Natural killer cell (primary cell): ENCODE measurements around the gene ARAP3. TPM values are rescaled to one million over a fixed set of nuclear protein-coding genes. Genes with fewer than 3 reads are reported as not detected.
A peak's percentile ranks its signal among the peaks of the same experiment; 100 is the strongest.

Source experiments
- ATAC-seq, 3 donors: fragments of 150-1000 bp in 2 of 3; fragments of 200-7000 bp in 1 of 3; cut with Tn5 transposase; 1 replicate in 1 of 3; 2 replicates in 2 of 3; pipeline ENCODE4 v1.10.0; 2021; ENCODE audit warnings: mild to moderate bottlenecking in 2 of 3, moderate library complexity in 2 of 3
- DNase-seq, 2 donors: peaks; one replicate each; pipeline versions ENCODE4 v3.0.0 to v3.0.0-alpha.2; 2013 to 2021; ENCODE audit warnings: mixed read lengths in 1 of 2
- H3K27ac ChIP-seq: one replicate; pipeline ENCODE4 v1.5.1; 2013; ENCODE audit warnings: mild to moderate bottlenecking, low read length
- H3K27me3 ChIP-seq: one replicate; pipeline ENCODE4 v1.6.1; 2013; ENCODE audit warnings: low read length; ENCODE audit not compliant: control insufficient read depth, insufficient read depth
- H3K36me3 ChIP-seq: one replicate; pipeline ENCODE4 v1.6.1; 2013; ENCODE audit warnings: low read length; ENCODE audit not compliant: control insufficient read depth, insufficient read depth
- H3K4me1 ChIP-seq: one replicate; pipeline ENCODE4 v1.6.1; 2013; ENCODE audit warnings: low read length; ENCODE audit not compliant: control insufficient read depth, insufficient read depth
- H3K4me3 ChIP-seq: one replicate; pipeline ENCODE4 v1.5.1; 2013; ENCODE audit warnings: low read length
- H3K9me3 ChIP-seq: one replicate; pipeline ENCODE4 v1.6.1; 2013; ENCODE audit warnings: low read length; ENCODE audit not compliant: control insufficient read depth, insufficient read depth
- H3K27ac Mint-ChIP-seq, 2 donors: one replicate each; pipeline ENCODE4 v1.8.0; 2022; ENCODE audit warnings: mild to moderate bottlenecking in 2 of 2, mixed read lengths in 2 of 2, moderate library complexity in 1 of 2
- H3K27me3 Mint-ChIP-seq, 2 donors: one replicate each; pipeline ENCODE4 v1.8.0; 2022; ENCODE audit warnings: low read depth in 2 of 2, mixed read lengths in 2 of 2
- H3K36me3 Mint-ChIP-seq: one replicate; pipeline ENCODE4 v1.8.0; 2022; ENCODE audit warnings: mixed read lengths
- H3K4me1 Mint-ChIP-seq, 2 donors: one replicate each; pipeline ENCODE4 v1.8.0; 2022; ENCODE audit warnings: mixed read lengths in 2 of 2
- H3K4me3 Mint-ChIP-seq: one replicate; pipeline ENCODE4 v1.8.0; 2022; ENCODE audit warnings: mild to moderate bottlenecking, moderate library complexity, mixed read lengths
- H3K9me3 Mint-ChIP-seq, 2 donors: one replicate each; pipeline ENCODE4 v1.8.0; 2022; ENCODE audit warnings: mixed read lengths in 2 of 2
- WGBS: methylation state at CpG from one replicate; pipeline ENCODE4 v1.1.7; 2013; ENCODE audit warnings: missing lambda C conversion rate; ENCODE audit not compliant: insufficient coverage; 5-methylcytosine and 5-hydroxymethylcytosine counted together
- intact Hi-C: fragments of 100-400 bp; cut with micrococcal nuclease; formaldehyde crosslinking; loops from one replicate; pipeline ENCODE4 v1.14.2; 2022
- total RNA-seq, 4 donors: library from RNA; stranded (reverse); fragments of 120-200 nt in 1 of 4; gene quantifications; one replicate each; pipeline versions ENCODE4 v1.2.3 to v1.2.4, GENCODE V29; 2013 to 2022
- TF ChIP-seq, protein P1 (sequence below): fragments of 200-600 bp; IDR thresholded peaks from one replicate; pipeline ENCODE4 v1.8.0; 2022; ENCODE audit warnings: antibody characterized with exemption

ARAP3 gene
- total RNA-seq, 3 donors from 2014 or later (not counting 1 experiment from before 2014, with no cell fraction given) = 13.9 to 25.2 (median 19.6) TPM

DNA sequence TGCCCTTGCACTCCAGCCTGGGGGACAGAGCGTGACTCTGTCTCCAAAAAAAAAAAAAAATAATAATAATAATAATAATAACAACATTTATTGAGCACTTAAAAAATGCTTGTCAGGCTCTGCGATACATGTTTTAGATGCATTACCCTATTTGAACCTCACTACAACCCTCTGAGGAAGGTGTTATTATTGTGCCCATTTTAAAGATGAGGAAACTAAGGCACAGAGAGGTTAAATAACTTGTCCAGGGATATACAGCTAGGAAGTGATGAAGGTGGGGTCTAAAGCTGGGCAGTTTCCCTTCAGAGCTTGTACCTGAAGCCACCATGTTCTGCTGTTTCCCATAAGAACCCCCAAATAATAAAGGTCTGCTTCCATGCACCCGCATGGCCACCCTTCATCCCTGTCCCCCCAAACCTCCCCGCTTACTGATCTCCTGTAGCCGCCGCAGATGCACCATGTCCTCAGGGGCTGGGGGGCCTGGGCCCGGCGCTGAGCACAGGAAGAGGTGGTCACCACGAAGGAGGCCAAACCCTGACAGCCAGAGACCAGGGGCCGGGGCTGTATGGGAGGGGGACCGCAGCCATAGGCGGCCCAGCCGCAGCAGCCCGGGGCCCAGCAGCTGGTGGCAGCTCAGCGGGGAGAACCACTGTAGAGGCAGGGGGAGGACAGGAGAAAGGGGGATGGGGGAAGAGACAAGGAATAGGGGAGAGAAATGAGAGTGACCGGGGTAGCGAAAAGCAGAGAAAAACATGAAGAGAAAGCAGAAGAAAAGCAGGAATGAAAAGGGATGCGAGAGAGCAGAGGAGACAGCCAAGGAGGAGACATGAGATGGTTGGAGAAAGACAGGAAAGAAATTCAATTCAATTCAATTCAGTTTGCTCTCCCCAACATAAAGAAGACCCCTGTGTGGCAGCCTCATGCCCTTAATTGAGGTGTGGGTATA, 15.8 kb downstream of the ARAP3 start:
- WGBS = 84% methylated on average over 16 of the region's 18 CpGs
- no peaks in the 10 kb centered on the region for H3K36me3 Mint-ChIP-seq
- no peak overlapping the region for H3K27ac ChIP-seq
- H3K27ac Mint-ChIP-seq = no peak overlapping the region
- ATAC-seq = no peak
- no peaks in the 10 kb centered on the region for H3K27me3 Mint-ChIP-seq
- DNase-seq = no peak
- peaks cover 4% of the 10 kb centered on the region for H3K36me3 ChIP-seq
- TF ChIP-seq, protein P1, sequence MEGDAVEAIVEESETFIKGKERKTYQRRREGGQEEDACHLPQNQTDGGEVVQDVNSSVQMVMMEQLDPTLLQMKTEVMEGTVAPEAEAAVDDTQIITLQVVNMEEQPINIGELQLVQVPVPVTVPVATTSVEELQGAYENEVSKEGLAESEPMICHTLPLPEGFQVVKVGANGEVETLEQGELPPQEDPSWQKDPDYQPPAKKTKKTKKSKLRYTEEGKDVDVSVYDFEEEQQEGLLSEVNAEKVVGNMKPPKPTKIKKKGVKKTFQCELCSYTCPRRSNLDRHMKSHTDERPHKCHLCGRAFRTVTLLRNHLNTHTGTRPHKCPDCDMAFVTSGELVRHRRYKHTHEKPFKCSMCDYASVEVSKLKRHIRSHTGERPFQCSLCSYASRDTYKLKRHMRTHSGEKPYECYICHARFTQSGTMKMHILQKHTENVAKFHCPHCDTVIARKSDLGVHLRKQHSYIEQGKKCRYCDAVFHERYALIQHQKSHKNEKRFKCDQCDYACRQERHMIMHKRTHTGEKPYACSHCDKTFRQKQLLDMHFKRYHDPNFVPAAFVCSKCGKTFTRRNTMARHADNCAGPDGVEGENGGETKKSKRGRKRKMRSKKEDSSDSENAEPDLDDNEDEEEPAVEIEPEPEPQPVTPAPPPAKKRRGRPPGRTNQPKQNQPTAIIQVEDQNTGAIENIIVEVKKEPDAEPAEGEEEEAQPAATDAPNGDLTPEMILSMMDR = no peak
- peaks cover 3% of the 10 kb centered on the region for H3K4me1 ChIP-seq
- H3K4me1 Mint-ChIP-seq = peaks cover 4 to 5% of the 10 kb centered on the region in 2 donors
- no peaks in the 10 kb centered on the region for H3K9me3 ChIP-seq
- H3K9me3 Mint-ChIP-seq = no peaks in the 10 kb centered on the region
- intact Hi-C loops = loop anchor here (10.0 kb wide), 1 partner anchor 479 kb away; no protein-coding TSS in a partner anchor
- H3K27me3 ChIP-seq = no peaks in the 10 kb centered on the region
- H3K4me3 ChIP-seq = no peak overlapping the region
- H3K4me3 Mint-ChIP-seq = no peak overlapping the region

DNA sequence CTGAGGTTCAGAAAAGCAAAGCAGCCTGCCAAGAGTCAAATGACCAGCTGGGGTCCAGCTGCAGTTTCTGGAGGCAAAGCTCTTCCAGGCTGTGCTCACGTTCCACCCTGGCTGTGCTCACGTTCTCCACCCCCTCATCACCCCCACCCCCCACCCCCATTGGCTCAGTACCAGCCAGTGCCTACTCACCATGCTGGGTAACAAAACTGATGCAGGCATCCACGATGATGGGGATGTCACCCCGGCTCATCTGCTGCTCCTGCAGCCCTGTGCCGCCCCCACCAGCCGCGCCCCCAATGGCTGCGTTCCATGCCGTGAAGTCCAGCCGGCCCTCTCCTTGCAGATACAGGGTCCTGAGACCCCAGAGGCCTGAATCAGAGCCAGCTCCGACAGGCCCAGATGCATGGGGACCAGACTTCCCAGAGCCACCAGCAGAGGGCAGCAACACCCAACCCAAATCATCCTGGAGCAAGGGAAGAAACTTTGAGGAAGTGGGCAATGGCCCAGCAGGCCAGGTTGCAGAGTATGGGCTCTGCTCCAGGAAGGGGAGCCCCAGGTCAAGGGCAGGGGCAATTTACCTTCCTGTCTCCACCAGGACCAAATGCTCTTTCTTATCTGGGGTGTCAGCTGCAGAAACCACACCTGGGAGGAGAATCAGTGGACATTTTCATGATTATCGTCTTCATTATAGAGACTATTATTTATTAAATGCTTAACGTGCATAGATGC, 17.1 kb downstream of the ARAP3 start:
- intact Hi-C loops = loop anchor here (10.0 kb wide), 1 partner anchor 480 kb away; no protein-coding TSS in a partner anchor
- no peaks in the 10 kb centered on the region for H3K27me3 ChIP-seq
- Mint-ChIP-seq H3K36me3 (no peaks in the 10 kb centered on the region), H3K27ac (peak overlapping the region in 1 of 2 donors; percentile 31), H3K9me3 (no peaks in the 10 kb centered on the region), H3K27me3 (no peaks in the 10 kb centered on the region), H3K4me3 (no peak overlapping the region), H3K4me1 (peaks cover 4 to 5% of the 10 kb centered on the region in 2 donors)
- peak; percentile 71 to 85 for DNase-seq
- 33% methylated on average over 11 of the region's 13 CpGs for WGBS
- H3K4me1 ChIP-seq = peaks cover 3% of the 10 kb centered on the region
- no peak overlapping the region for H3K27ac ChIP-seq
- no peak overlapping the region for H3K4me3 ChIP-seq
- TF ChIP-seq, protein P1 = peak; percentile 89
- no peaks in the 10 kb centered on the region for H3K9me3 ChIP-seq
- peaks cover 2% of the 10 kb centered on the region for H3K36me3 ChIP-seq
- ATAC-seq = peak; percentile 87 to 95 (median 91)

DNA sequence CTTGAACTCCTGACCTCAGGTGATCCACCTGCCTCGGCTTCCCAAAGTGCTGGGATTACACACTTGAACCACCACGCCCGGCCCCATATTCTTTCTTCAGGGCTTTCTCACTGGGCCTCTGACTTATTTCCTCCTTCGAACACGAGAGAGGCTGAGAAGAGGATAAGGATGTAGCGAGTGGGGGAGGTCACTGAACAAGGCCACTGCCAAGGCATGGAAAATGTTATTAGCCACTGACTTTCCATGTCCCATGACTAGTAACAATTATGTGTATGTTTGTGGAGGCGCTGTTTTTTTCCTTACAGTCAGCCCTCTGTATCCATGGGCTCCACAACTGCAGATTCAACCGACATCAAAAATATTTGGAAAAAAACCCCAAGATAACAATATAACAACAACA, 18.5 kb downstream of the ARAP3 start:
- no peaks in the 10 kb centered on the region for H3K36me3 Mint-ChIP-seq
- Histone ChIP-seq H3K27ac (no peak overlapping the region), H3K9me3 (no peaks in the 10 kb centered on the region), H3K27me3 (no peaks in the 10 kb centered on the region), H3K36me3 (peaks cover 2% of the 10 kb centered on the region), H3K4me1 (peaks cover 3% of the 10 kb centered on the region), H3K4me3 (no peak overlapping the region)
- intact Hi-C loops = loop anchor here (10.0 kb wide), 1 partner anchor 481 kb away; no protein-coding TSS in a partner anchor
- 85% methylated on average over 7 of the region's 8 CpGs for WGBS
- no peak overlapping the region for H3K27ac Mint-ChIP-seq
- H3K4me3 Mint-ChIP-seq = no peak overlapping the region
- TF ChIP-seq, protein P1 = no peak
- no peak for DNase-seq
- H3K4me1 Mint-ChIP-seq = peaks cover 4 to 5% of the 10 kb centered on the region in 2 donors
- H3K27me3 Mint-ChIP-seq = no peaks in the 10 kb centered on the region
- ATAC-seq = no peak
- H3K9me3 Mint-ChIP-seq = no peaks in the 10 kb centered on the region
